Lower lobe of right lung (tissue), 2 donors: ENCODE measurements around the gene NOX5. TPM values are rescaled to one million over a fixed set of nuclear protein-coding genes. Genes with fewer than 3 reads are reported as not detected.

Experiments used
- ATAC-seq, 2 donors: fragments of 200-7000 bp; cut with Tn5 transposase; one replicate each; pipeline ENCODE4 v1.9.1; 2020 to 2022; ENCODE audit warnings: mild to moderate bottlenecking in 2 of 2, moderate library complexity in 2 of 2
- DNase-seq: peaks from one replicate; pipeline ENCODE4 v3.0.0-alpha.2; 2020
- H3K27ac ChIP-seq: fragments of 200-600 bp; one replicate; pipeline ENCODE4 v1.8.0; 2022
- H3K27me3 ChIP-seq: fragments of 200-600 bp; one replicate; pipeline ENCODE4 v1.8.0; 2022; ENCODE audit warnings: low read depth
- H3K36me3 ChIP-seq: fragments of 200-600 bp; one replicate; pipeline ENCODE4 v1.8.0; 2022; ENCODE audit warnings: mild to moderate bottlenecking
- H3K4me1 ChIP-seq: fragments of 200-600 bp; one replicate; pipeline ENCODE4 v1.8.0; 2022
- H3K4me3 ChIP-seq: fragments of 200-600 bp; one replicate; pipeline ENCODE4 v1.8.0; 2022; ENCODE audit warnings: mild to moderate bottlenecking
- H3K9me3 ChIP-seq: fragments of 200-600 bp; one replicate; pipeline ENCODE4 v1.8.0; 2022
- intact Hi-C: fragments of 100-400 bp; cut with DNase I; formaldehyde crosslinking; loops from one replicate; pipeline ENCODE4 v1.11.0; 2022
- total RNA-seq: library from RNA; stranded (reverse); fragmentation: NEBNext Ultra II Directional; extraction: Animal tissue kit (Norgen Biotek cat#: 25700); gene quantifications from one replicate; pipeline ENCODE4 v1.2.1, GENCODE V29; 2021
- TF ChIP-seq, protein P1 (sequence below): fragments of 200-600 bp; IDR thresholded peaks from one replicate; pipeline ENCODE4 v1.8.0; 2022; ENCODE audit warnings: antibody characterized with exemption, mild to moderate bottlenecking
- donor health status: DM: no; HTN: yes; CAD: no; lungs with severe emphysema.

NOX5 gene
- total RNA-seq, 1 donor from 2014 or later, result not detected

DNA sequence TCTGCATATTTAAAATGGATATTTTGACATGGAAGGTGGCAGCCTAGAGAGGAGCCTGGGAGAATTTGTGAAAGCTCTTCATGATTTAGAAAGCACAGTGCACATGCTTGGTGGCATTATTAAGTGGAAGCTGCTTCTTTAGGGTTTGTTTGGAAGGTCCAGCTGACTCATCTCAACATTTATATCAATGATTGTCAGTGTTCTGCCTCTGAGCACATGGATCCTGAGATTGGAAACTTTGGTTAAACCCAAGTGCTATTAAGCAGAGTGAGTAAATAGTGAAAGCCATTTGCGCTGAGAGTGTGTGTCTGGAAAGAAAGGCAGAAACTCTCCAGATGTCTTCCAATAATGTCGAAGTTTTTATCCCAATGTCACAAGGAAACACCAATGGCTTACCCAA, 7.4 kb downstream of the NOX5 start:
- ATAC-seq (no peak), DNase-seq (no peak)
- intact Hi-C loops, result no loop called here
- H3K27me3 ChIP-seq, result no peaks in the 10 kb centered on the region
- H3K4me3 ChIP-seq, result no peak overlapping the region
- no peak overlapping the region for H3K27ac ChIP-seq
- no peaks in the 10 kb centered on the region for H3K9me3 ChIP-seq
- H3K4me1 ChIP-seq, result no peaks in the 10 kb centered on the region
- TF ChIP-seq, protein P1, sequence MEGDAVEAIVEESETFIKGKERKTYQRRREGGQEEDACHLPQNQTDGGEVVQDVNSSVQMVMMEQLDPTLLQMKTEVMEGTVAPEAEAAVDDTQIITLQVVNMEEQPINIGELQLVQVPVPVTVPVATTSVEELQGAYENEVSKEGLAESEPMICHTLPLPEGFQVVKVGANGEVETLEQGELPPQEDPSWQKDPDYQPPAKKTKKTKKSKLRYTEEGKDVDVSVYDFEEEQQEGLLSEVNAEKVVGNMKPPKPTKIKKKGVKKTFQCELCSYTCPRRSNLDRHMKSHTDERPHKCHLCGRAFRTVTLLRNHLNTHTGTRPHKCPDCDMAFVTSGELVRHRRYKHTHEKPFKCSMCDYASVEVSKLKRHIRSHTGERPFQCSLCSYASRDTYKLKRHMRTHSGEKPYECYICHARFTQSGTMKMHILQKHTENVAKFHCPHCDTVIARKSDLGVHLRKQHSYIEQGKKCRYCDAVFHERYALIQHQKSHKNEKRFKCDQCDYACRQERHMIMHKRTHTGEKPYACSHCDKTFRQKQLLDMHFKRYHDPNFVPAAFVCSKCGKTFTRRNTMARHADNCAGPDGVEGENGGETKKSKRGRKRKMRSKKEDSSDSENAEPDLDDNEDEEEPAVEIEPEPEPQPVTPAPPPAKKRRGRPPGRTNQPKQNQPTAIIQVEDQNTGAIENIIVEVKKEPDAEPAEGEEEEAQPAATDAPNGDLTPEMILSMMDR, result no peak
- H3K36me3 ChIP-seq, result no peaks in the 10 kb centered on the region

DNA sequence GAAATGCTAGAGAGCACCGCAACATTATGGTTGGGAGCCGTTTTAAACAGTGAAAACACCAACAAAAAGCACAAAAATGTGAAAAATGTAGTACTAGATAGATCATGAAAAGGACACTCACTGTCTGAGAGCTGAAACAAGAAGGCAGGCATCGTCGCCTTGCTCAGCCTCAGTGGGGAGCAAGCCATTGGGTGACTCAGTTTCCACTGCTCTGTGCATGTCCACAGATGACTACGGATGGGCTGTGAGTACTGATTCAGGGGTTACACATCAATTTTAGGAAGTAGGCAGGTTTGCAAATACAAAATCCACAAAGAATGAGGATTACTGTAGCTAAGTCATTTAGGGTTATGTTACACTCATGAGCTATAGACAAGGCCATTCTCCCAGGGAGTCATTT, 10.8 kb downstream of the NOX5 start:
- Histone ChIP-seq H3K4me1 (no peaks in the 10 kb centered on the region), H3K36me3 (no peaks in the 10 kb centered on the region), H3K27ac (no peak overlapping the region), H3K9me3 (no peaks in the 10 kb centered on the region), H3K4me3 (no peak overlapping the region), H3K27me3 (no peaks in the 10 kb centered on the region)
- intact Hi-C loops, result no loop called here
- TF ChIP-seq, protein P1, result no peak
- ATAC-seq (no peak), DNase-seq (no peak)

DNA sequence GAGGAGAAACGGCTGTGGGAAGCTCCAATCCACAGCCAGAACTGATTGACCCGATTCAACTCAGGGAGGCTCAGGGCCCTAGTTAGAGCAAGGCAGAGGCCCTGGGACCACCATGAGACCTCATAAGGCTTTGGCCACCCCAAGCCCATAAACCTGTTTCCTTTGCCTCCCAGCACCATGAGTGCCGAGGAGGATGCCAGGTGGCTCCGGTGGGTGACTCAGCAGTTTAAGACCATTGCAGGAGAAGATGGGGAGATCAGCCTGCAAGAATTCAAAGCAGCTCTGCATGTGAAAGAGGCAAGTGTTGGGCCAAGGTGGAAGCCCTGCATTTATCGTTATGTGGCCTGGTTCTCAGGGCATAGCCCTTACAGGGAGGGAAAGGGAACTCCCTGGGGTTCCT, 11.9 kb downstream of the NOX5 start:
- DNase-seq (no peak), ATAC-seq (no peak)
- peaks cover under 1% of the 10 kb centered on the region for H3K4me1 ChIP-seq
- H3K27ac ChIP-seq, result no peak overlapping the region
- H3K9me3 ChIP-seq, result no peaks in the 10 kb centered on the region
- TF ChIP-seq, protein P1, result no peak
- intact Hi-C loops, result no loop called here
- H3K36me3 ChIP-seq, result no peaks in the 10 kb centered on the region
- H3K4me3 ChIP-seq, result no peak overlapping the region
- peaks cover 3% of the 10 kb centered on the region for H3K27me3 ChIP-seq

DNA sequence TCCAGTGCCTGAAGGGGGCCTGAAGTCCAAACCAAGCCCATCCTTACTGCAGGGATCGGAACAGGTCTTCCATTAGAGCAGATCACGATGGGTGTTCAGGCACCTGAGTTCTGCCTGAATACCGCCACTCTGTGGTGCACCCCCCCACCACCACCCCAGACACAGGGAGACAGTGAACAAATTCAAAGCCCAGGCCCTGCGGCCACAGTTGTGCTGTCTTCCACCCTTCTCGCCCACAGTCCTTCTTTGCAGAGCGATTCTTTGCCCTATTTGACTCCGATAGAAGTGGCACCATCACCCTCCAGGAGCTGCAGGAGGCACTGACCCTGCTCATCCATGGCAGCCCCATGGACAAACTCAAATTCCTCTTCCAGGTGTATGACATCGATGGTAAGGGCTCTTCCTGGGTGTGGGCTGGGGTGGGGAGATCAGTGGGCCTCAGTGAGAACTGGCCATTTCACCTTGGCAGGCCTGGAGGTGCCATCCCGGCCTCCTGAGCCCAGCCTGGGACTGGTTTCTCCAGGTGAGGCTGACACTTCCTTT, 13.6 kb downstream of the NOX5 start:
- H3K9me3 ChIP-seq, result no peaks in the 10 kb centered on the region
- H3K36me3 ChIP-seq, result no peaks in the 10 kb centered on the region
- DNase-seq (no peak), ATAC-seq (no peak)
- H3K27me3 ChIP-seq, result peaks cover 13% of the 10 kb centered on the region
- peaks cover 9% of the 10 kb centered on the region for H3K4me1 ChIP-seq
- intact Hi-C loops, result no loop called here
- TF ChIP-seq, protein P1, result no peak
- H3K27ac ChIP-seq, result no peak overlapping the region
- no peak overlapping the region for H3K4me3 ChIP-seq

DNA sequence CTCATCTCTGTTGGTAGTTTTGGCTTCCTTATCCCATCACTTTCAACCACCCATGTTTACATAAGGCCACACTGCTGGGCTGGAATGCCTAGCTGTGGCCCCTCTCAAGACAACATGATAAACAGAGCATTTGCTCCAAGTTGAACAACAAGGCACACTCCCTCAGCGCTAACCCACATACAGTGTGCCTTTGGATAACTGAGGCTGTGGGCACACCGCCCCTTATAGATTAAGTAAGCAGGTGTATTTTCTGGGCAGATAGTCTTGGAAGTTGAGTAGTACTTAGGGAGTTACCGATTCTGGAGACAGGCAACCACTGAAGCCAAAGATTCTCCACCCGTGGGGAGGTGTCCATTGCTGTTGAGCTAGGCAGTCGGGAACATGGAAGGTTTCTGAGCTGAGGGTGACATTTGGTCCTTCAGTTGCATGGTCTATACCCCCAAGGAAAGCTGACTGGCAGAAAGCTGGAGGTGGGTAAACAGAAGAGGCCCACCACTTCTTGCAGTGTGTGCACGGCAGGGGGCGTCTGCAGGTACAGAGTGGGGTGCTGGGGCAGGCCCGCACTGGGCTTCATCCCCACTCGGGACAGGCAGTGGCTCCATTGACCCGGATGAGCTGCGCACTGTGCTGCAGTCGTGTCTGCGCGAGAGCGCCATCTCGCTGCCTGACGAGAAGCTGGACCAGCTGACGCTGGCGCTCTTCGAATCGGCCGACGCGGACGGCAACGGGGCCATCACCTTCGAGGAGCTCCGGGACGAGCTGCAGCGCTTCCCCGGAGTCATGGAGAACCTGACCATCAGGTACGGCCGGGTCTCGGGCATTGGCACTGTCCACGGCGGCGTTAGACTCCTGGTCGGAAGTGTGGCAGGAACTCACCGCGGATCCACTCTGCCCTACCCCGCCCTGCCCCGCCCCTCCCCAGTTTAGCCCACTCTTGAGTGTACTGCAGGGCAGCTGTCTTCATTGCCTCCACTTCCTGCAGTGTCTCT, 16.8 kb downstream of the NOX5 start:
- no peaks in the 10 kb centered on the region for H3K36me3 ChIP-seq
- ATAC-seq (peak; percentile 82), DNase-seq (peak; percentile 78)
- peak overlapping the region; percentile 45 for H3K4me3 ChIP-seq
- H3K27ac ChIP-seq, result no peak overlapping the region
- intact Hi-C loops, result no loop called here
- H3K27me3 ChIP-seq, result peaks cover 20% of the 10 kb centered on the region
- peaks cover 9% of the 10 kb centered on the region for H3K4me1 ChIP-seq
- no peaks in the 10 kb centered on the region for H3K9me3 ChIP-seq
- TF ChIP-seq, protein P1, result peak; percentile 53
